GM19328 (cell line): ENCODE results near the gene MASP1.
A peak's percentile ranks its signal among the peaks of the same experiment; 100 is the strongest.

Experiments
- ATAC-seq: cut with Tn5 transposase; IDR thresholded peaks from one replicate; pipeline ENCODE4 v1.9.1; 2021; ENCODE audit warnings: mild to moderate bottlenecking, moderate library complexity; ENCODE audit not compliant: unreplicated experiment

The MASP1 gene, protein sequence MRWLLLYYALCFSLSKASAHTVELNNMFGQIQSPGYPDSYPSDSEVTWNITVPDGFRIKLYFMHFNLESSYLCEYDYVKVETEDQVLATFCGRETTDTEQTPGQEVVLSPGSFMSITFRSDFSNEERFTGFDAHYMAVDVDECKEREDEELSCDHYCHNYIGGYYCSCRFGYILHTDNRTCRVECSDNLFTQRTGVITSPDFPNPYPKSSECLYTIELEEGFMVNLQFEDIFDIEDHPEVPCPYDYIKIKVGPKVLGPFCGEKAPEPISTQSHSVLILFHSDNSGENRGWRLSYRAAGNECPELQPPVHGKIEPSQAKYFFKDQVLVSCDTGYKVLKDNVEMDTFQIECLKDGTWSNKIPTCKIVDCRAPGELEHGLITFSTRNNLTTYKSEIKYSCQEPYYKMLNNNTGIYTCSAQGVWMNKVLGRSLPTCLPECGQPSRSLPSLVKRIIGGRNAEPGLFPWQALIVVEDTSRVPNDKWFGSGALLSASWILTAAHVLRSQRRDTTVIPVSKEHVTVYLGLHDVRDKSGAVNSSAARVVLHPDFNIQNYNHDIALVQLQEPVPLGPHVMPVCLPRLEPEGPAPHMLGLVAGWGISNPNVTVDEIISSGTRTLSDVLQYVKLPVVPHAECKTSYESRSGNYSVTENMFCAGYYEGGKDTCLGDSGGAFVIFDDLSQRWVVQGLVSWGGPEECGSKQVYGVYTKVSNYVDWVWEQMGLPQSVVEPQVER

DNA sequence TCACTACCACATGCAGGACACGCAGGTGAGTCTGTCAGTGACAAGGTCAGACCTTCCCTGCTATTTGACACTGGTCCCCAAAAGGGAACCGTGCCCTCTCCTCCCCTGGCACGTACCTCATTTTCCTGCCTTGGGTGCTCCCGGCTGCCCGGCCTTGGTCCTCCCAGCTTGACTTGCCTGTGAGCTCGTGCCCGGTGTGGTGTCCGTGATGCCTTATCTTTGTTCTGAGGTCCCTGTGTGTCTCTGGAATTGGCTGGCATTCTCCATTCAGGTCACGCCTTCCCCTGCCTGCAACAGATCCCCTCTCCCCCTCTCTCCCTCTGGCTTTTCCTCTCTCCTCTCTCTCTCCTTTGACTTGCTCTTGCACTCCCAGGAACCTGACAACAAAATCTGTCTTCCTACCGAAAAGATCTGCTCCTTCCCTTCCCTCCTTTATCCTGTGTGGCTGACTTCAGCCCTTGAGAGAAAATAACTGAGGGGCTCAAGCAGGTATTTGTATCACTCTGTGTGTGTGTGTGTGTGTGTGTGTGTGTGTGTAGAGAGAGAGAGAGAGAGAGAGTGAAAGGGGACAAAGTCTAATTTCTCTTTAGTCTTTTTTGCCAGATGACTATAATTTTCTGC, at the start of gene MASP1:
Gene MASP1, minus strand, starts transcription at position 226 of the 621 bp plus-strand sequence. Its CDS starts 105 bp downstream, at position 121.
- ATAC-seq: no peak

GRCh38 chr3:187340578-187340977, 49.0 kb upstream of the MASP1 start:
- no peak for ATAC-seq

DNA sequence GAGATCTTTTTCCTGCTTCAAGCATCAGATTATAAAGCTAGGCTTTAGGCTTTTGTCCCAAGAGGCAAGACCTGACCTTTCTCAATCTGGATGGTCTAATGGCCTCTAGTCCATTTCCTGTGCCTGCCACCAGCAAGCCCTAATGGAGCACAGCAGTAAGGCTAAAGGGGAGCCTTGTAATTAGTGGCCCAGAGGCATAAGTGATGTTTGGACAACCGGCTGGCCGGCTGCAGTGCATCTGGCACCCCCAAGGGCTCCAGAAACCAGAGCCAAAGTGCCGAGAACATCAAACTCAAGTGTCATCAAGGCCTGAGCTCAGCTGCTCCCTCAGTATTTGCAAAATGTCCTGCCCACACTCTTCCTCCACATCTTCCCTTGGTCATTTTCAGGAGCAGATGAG, 44.8 kb upstream of the MASP1 start:
- no peak for ATAC-seq

- ATAC-seq: no peak
Observed at GRCh38 chr3:187334904-187335303, 43.4 kb upstream of the MASP1 start.

DNA sequence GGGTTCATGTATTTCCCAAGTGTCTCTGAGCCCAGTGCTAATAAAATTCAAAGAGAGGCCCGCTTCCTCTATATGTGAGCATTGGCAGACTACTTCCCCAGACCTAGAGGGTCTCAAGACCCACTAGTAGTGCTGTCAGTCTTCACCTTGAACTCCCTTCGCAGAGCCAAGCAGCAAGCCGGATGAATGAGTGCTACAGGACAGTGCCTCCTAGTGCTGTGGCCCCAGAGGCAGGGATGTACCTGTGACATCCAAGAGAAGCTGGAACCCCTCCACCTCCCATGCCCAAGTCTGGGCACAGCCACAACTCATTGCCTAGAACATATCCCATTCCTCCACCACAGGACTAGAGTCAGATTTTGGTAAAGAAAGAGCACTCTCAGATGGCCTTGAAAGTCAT, 37.2 kb upstream of the MASP1 start:
- no peak for ATAC-seq

DNA sequence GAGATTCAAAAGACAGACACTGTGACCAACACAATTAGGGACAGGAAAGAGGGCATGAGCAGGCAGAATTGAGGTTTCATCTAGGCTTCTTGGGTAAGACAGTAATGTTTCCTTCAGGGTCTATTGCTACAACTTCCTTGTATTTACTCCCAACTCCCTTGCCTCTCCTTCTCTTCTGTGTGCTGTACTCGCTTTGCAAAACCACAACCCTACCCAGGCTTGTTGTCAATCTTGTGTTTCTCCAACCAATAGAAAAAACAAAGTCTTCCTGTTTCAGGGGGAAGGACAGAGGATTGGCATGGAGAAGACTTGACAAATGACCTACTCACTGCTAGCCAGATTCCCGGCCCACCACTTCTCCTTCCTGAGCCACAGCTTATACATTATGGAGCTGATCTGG, 36.3 kb upstream of the MASP1 start:
- ATAC-seq: no peak

GRCh38 chr3:187325632-187326031, 34.1 kb upstream of the MASP1 start:
- no peak for ATAC-seq

DNA sequence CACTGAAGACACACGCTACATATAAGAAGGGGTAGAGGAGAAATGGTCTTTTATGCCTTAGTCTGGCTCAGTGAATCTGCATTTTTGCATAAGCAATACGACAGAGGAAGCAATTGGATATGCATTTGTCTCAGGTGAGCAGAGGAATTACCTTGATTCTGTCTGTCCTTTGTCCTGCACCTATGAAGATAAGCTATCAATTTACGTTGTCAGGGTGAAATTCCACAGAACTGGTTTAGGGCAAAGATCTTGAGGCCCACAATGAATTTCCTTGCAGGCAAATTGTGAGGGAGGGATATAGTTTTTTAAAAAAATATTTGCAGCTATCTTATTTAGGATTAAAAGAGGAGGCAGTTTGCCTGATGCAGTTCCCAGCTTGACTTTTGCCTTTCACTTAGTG, 31.6 kb upstream of the MASP1 start:
- no peak for ATAC-seq

GRCh38 chr3:187322291-187322690, 30.8 kb upstream of the MASP1 start:
- no peak for ATAC-seq

DNA sequence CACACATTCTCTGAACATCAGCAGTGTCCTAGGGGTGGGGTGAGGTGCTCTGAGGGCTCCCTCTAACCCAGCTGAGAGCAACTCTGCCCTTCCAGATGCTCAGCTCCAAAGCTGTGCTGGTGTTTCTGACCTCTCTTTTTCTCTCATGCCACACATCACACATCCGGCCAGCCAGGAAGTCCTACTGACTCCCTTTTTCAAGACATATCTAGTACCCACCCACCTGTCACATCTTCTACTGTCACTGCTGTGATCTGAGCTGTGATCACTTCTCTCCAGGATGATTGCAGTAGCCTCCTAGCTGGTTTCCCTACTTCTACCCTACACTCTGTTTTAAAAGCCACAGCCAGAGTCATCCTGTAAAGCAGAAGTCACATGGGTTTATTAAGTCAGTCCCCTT, 30.2 kb upstream of the MASP1 start:
- ATAC-seq: no peak

GRCh38 chr3:187319699-187320302, 28.3 kb upstream of the MASP1 start:
- ATAC-seq: peak; percentile 63

GRCh38 chr3:187318819-187319616, 27.5 kb upstream of the MASP1 start:
- ATAC-seq: no peak

DNA sequence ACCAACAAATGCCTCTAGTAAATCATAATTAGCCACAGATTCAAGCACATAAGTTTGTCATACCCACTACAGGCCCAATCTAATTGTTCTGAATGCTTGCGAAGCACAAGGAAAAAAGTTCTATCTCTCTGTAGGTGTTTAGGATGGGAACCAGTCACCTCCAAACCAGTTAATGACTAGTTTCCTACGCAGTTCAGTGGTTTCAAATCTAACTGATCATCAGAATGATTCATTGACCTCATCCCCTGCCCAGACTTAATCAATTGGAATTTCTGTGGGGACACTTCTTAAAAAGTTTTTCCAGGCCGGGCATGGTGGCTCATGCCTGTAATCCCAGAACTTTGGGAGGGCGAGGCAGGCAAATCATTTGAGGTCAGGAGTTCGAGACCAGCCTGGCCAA, 24.3 kb upstream of the MASP1 start:
- no peak for ATAC-seq

DNA sequence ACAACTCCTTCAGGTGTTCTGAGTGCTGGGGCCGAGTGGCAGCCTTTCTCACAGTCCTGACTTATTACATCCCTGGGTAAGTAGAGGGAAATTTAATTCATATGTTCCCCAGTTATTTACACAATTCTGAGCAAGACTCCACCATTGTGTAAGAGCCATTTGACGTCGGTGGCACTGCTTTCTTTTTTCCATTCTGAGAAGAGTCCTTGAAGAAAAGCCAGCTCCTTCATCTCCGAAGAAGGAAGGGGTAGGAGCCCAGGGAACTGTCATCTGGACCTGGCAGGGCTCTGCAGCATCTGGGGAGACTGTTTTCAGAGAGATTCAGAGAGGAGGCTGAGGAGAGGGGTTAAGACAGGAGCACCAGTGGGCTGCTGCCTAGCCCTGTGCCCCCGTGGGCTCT, 22.6 kb upstream of the MASP1 start:
- no peak for ATAC-seq

- ATAC-seq: no peak
Observed at GRCh38 chr3:187310954-187311470, 19.5 kb upstream of the MASP1 start.

DNA sequence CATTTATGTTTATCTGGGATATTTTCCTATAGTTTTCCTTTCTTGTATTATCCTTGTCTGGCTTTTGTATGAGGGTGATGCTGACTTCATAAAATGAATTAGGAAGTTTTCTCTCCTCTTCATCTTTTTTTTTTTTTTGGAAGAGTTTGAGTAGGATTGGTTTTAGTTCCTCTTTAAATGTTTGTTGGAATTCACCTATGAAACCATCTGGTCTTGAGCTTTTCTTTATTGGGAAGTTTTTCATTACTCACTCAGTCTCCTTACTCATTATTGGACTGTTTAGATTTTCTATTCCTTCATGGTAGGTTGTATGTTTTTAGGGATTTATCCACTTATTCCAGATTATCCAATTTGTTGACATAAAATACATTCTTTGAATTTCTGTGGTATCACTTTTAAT, 18.7 kb upstream of the MASP1 start:
- no peak for ATAC-seq

- ATAC-seq: no peak
Observed at GRCh38 chr3:187305881-187306280, 14.3 kb upstream of the MASP1 start.

DNA sequence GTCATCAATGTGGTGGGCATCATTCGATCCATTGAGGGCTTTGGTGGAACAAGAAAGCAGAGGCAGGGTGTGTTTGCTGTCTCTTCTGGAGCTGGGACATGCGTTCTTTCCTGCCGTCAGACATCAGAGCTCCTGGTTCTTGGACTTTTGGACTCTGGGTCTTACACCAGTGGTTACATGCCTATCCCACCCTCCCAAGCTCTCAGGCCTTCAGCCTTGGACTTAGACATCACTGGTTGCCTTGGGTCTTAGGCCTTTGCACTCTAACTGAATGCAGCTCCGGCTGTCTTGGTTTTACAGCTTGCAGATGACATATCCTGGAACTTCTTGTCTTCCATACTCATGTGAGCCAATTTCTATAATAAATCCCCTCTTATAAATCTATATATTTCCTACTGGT, 8.1 kb upstream of the MASP1 start:
- ATAC-seq: no peak

GRCh38 chr3:187296911-187297310, 5.4 kb upstream of the MASP1 start:
- ATAC-seq: no peak

GRCh38 chr3:187296058-187296457, 4.5 kb upstream of the MASP1 start:
- no peak for ATAC-seq
